ENCODE data around the gene ZXDB. TPM values are rescaled to one million over a fixed set of nuclear protein-coding genes. Genes with fewer than 3 reads are reported as not detected.
"Not testable (repeated sequence)": the region's sequence is repeated elsewhere in the genome, so short reads cannot be mapped to it uniquely, and the experiment has no call there.

The ZXDB gene
- total RNA-seq, 2 donors from 2014 or later, result 16.5 to 17.6 TPM

DNA sequence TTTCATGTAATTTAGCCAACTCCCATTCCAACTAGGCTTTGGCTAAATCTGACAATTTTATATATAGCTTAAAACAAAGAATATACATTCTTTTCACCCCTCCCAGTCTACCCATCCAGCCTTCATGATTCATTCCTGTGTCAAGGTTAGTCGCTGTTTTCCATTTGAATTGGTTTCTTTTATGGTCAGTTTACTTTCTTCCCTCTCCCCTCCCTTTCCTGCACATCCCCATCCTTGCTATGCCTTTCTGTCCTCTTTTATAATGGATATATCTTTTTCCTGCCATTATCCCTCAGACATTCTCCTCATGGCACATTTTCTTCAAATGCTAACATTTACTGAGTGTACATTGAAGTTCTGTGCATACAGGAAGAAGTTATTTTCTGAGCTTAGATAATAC, 4.7 kb downstream of the ZXDB start:
- Histone ChIP-seq H3K9me3 (no peaks in the 10 kb centered on the region), H3K27me3 (replicated peaks; ENCODE audit: insufficient read depth) (no peaks in the 10 kb centered on the region), H3K27ac (peak overlapping the region in 1 of 2 donors; percentile 53), H3K4me1 (ENCODE audit: control insufficient read depth in 1 of 2, low read depth in 2 of 2) (peaks cover 6 to 27% of the 10 kb centered on the region in 2 donors), H3K36me3 (no peaks in the 10 kb centered on the region), H3K4me3 (peak overlapping the region; percentile 52)
- ATAC-seq (ENCODE audit: insufficient number of reproducible peaks, low FRiP score, low read depth) (no peak), DNase-seq (ENCODE audit: low spot score) (no peak)
- no peak for TF ChIP-seq CTCF (IDR thresholded peaks at IDR 0.05)

GRCh38 chrX:57607295-57608187, 15.7 kb downstream of the ZXDB start:
- Histone ChIP-seq H3K9me3 (no peaks in the 10 kb centered on the region), H3K27me3 (replicated peaks; ENCODE audit: insufficient read depth) (no peaks in the 10 kb centered on the region), H3K27ac (no peak overlapping the region), H3K36me3 (no peaks in the 10 kb centered on the region), H3K4me3 (no peak overlapping the region), H3K4me1 (ENCODE audit: control insufficient read depth in 1 of 2, low read depth in 2 of 2) (no peaks in the 10 kb centered on the region)
- TF ChIP-seq CTCF (IDR thresholded peaks at IDR 0.05), result no peak
- DNase-seq (ENCODE audit: low spot score) (no peak), ATAC-seq (ENCODE audit: insufficient number of reproducible peaks, low FRiP score, low read depth) (no peak)

DNA sequence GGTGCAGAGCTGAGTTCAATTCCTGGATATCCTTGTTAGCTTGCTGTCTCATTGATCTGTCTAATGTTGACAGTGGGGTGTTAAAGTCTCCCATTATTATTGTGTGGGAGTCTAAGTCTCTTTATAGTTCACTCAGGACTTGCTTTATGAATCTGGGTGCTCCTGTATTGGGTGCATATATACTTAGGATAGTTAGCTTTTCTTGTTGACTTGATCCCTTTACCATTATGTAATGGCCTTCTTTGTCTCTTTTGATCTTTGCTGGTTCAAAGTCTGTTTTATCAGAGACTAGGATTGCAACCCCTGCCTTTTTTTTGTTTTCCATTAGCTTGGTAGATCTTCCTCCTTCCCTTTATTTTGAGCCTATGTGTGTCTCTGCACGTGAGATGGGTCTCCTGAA, 21.5 kb downstream of the ZXDB start:
- not testable (repeated sequence) for H3K27ac ChIP-seq; DNase-seq (ENCODE audit: low spot score); H3K36me3 ChIP-seq; H3K27me3 ChIP-seq (replicated peaks; ENCODE audit: insufficient read depth); H3K4me1 ChIP-seq (ENCODE audit: control insufficient read depth in 1 of 2, low read depth in 2 of 2); H3K4me3 ChIP-seq; ATAC-seq (ENCODE audit: insufficient number of reproducible peaks, low FRiP score, low read depth); H3K9me3 ChIP-seq

DNA sequence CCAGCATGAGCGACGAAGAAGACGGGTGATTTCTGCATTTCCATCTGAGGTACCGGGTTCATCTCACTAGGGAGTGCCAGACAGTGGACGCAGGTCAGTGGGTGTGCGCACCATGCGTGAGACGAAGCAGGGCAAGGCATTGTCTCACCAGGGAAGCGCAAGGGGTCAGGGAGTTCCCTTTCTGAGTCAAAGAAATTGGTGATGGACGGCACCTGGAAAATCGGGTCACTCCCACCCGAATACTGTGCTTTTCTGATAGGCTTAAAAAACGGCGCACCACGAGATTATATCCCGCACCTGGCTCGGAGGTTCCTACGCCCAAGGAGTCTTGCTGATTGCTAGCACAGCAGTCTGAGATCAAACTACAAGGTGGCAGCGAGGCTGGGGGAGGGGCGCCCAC, 37.6 kb downstream of the ZXDB start:
- H3K4me3 ChIP-seq; DNase-seq (ENCODE audit: low spot score); H3K36me3 ChIP-seq; H3K27ac ChIP-seq; H3K9me3 ChIP-seq; H3K27me3 ChIP-seq (replicated peaks; ENCODE audit: insufficient read depth); ATAC-seq (ENCODE audit: insufficient number of reproducible peaks, low FRiP score, low read depth); H3K4me1 ChIP-seq (ENCODE audit: control insufficient read depth in 1 of 2, low read depth in 2 of 2): not testable (repeated sequence)

GRCh38 chrX:57640674-57641016, 48.8 kb downstream of the ZXDB start:
- no peak for DNase-seq (ENCODE audit: low spot score)
- Histone ChIP-seq H3K4me3 (no peak overlapping the region), H3K36me3 (no peaks in the 10 kb centered on the region), H3K27ac (no peak overlapping the region), H3K27me3 (replicated peaks; ENCODE audit: insufficient read depth) (no peaks in the 10 kb centered on the region), H3K9me3 (no peaks in the 10 kb centered on the region), H3K4me1 (ENCODE audit: control insufficient read depth in 1 of 2, low read depth in 2 of 2) (no peaks in the 10 kb centered on the region)
- no peak for TF ChIP-seq CTCF (IDR thresholded peaks at IDR 0.05)
- ATAC-seq (ENCODE audit: insufficient number of reproducible peaks, low FRiP score, low read depth), result no peak

- Histone ChIP-seq H3K4me1 (ENCODE audit: control insufficient read depth in 1 of 2, low read depth in 2 of 2) (no peaks in the 10 kb centered on the region), H3K27me3 (replicated peaks; ENCODE audit: insufficient read depth) (no peaks in the 10 kb centered on the region), H3K27ac (no peak overlapping the region), H3K9me3 (no peaks in the 10 kb centered on the region), H3K4me3 (no peak overlapping the region), H3K36me3 (no peaks in the 10 kb centered on the region)
- ATAC-seq (ENCODE audit: insufficient number of reproducible peaks, low FRiP score, low read depth) (no peak), DNase-seq (ENCODE audit: low spot score) (no peak)
- TF ChIP-seq CTCF (IDR thresholded peaks at IDR 0.05), result no peak
These were observed 49.5 kb downstream of the ZXDB start for GRCh38 chrX:57641338-57641737.
